NK-92 treated with Interleukin-12 subunit alpha and Interleukin-12 subunit beta, amount 100 ng/mL, for 24 hours (cell line): Measurements from ENCODE around the gene HES1.
"Not testable (repeated sequence)": the region's sequence is repeated elsewhere in the genome, so short reads cannot be mapped to it uniquely, and the experiment has no call there.

Experiments used
- DNase-seq: peaks from one replicate; lab custom pipeline; 2025; lab: John Stamatoyannopoulos, UW

Gene HES1

DNA sequence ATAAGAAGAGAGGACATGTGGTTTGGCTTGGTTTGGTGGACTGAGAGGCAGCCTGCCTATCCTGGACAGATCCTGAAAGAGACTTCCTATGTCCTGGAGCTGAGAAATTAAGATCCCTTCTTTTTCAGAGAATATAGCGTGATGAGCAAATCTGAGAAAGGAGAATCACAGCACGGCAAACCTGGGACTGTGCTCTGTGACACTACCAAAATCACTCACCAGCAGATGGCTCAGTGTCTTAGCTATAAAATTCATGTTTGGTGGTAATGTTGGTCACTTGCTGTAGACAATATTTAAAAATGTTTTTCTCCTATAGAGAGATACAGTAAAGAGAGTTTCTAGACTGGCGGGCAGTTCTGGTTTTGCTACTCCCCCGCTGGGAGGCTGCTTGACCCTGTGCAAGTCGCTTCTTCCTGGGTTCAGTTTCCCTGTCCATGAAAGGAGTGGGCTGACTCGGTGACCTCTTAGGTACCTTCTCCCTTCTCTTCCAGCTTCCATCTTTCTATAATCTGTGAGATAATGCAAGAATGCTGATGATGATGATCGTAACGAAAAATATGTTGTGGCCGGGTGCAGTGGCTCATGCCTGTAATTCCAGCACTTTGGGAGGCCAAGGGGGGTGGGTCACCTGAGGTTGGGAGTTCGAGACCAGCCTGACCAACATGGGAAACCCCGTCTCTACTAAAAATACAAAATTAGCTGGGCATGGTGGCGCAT is 7.6 kb upstream of the HES1 start:
- no peak for DNase-seq

GRCh38 chr3:194128919-194129295 is 7.0 kb upstream of the HES1 start:
- DNase-seq: not testable (repeated sequence)

DNA sequence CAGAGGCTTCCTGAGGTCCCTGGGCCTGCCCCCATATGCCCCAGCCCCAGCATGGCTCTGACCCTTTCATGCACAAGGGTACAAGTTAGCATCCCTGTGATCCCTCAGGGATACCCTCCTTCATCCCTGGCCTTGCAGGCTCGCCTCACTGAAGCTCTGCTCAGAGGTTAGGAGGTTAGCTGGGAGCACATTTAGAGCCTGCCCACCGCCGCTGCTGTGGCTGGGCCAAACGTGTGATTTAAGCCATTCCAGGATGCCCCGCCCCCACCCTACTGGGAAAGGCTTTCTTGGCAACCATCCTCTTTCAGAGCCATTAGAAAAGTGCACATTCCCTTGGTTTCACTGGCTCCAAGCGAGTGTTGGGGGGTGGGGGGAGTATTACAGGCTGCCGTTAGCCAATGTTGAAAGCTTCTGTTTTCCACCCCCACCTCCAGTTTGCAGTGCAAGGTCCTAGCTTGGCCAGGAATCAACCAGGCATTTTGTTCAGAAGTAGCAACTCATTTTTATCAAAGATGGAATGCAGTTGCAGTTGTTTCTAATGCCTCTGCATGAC is 6.3 kb upstream of the HES1 start:
- no peak for DNase-seq

- no peak for DNase-seq
These were observed 5.8 kb upstream of the HES1 start for GRCh38 chr3:194130188-194130587.

DNA sequence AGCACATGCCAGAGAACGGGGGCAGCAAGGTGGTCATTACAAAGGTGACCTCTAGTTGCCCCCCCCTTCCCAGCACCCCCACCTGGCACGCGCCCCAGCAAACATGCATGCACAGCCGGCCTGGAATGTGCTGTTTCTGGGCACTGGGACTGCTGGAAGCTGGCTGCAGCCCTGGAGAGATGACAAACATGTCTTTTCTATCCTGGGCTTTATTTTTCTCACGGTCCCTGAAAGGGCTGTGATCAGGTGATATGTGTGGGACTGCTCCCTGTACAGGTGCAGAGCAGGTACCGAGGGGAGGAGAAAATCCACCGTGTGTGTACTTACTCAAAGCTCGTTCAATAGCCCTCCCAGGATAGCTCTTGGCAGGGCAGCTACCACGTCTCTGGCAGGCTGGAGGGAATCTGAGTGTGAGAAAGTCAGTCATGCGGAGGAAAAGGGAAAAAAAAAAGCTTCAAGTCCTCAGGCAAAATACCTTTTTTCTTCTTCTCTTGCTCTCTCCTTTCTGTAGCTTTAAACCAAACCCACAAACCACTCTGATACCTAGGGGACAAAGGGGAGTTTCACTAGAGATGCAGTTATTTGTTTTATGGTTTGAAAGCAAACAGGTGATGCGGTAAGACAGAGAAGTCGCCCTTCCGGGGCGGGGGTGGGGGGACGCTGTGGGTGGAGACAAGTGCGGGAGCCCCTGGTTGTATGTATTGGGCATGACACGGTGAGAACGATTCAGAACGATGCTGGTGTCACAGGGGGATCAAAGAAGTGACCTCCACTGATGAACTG is 5.0 kb upstream of the HES1 start:
- DNase-seq: no peak

DNA sequence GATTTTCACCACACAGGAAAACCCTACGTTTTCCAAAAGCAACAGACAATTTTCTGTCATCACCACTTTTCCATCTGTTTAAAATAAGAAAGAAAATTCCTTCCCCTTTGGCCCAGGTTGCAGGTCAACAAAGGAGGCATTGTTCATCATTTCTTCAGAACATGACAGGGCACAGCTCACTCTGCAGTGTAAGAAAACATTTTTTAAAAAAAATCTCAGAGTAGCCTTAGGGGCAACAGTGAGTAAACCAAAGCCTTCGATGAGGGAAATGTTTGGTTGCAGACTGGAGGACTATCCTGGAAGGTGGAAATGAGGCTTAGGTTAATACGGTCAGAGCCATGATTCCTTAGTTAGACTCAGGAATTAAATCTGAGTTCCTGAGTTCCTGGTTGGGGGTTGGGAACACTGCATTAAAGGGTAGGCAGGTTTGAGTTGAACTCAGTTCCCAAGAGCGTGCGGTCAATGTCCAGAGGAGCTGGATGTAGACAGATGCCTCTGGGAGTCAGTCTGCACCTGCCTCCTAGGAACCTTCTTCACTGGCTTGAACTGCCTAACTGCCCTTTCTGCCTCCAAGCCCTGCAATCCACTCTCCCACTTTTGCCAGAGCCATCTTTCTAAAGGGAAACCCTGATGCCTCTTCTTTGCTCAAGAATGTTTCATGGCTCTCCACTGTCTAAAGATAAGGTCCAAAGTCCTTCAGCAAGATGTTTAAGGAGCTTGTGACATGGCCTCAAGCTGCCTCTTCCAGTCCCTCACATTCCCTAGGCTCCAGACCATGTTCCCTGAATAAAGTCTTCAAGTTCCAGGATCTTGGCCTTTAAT is 3.3 kb upstream of the HES1 start:
- DNase-seq: no peak

DNA sequence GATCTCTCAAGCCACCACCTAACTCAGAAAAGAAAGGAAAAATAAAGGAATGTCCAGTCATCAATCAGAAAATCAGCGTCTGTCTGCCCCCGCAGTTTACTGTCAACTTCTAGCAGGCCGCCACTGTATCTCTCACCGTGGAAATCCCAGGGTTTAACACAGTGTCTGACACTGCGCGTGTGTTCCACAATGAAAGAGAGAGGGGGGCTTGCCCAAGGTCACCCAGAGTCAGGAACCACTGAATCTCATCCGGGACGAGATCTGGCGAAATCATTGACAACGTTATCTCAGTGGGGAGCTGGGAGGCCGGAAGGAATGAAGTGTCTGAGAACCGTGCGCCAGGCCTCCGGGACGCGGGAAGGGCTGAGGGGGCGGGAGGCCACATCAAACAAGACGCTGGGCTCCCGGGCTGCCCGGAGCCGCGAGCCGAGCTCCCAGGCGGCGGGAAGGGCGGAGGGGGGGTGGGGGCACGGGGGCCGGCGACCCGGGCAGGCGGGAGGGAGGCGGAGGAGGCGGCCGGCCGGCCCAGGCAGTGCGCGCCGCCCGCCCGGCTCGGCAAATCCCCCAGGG is 2.2 kb upstream of the HES1 start:
- DNase-seq: no peak

- no peak for DNase-seq
These were observed 1.7 kb upstream of the HES1 start for GRCh38 chr3:194134231-194134756.

GRCh38 chr3:194134757-194135515 is 1.0 kb upstream of the HES1 start:
- DNase-seq: no peak

GRCh38 chr3:194135516-194135805 is 487 bp upstream of the HES1 start:
- DNase-seq: no peak

- no peak for DNase-seq
These were observed 615 bp downstream of the HES1 start for GRCh38 chr3:194136519-194137007.

DNA sequence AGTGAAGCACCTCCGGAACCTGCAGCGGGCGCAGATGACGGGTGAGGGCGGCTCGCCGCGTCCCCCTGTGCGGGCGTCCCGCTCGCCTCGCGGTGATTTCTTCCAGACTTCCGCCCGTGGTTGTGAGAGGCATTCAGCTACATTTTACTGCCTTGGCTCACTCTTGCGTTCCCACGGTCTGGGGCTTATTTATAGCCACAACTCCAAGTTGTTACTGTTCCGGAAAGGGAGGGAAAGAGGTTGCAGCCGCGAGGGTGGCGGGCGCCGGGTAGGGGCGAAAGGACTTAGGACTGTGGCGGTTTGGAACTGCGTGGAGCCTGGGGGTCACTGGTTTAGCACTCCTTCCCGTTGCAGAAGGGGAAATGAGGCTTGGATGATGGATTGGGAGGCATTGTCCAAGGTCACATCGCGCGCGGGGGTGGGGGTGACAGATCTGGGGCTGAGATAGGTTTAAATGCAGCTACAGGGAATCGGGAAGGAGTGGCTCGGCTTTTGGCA is 1.1 kb downstream of the HES1 start:
- no peak for DNase-seq

DNA sequence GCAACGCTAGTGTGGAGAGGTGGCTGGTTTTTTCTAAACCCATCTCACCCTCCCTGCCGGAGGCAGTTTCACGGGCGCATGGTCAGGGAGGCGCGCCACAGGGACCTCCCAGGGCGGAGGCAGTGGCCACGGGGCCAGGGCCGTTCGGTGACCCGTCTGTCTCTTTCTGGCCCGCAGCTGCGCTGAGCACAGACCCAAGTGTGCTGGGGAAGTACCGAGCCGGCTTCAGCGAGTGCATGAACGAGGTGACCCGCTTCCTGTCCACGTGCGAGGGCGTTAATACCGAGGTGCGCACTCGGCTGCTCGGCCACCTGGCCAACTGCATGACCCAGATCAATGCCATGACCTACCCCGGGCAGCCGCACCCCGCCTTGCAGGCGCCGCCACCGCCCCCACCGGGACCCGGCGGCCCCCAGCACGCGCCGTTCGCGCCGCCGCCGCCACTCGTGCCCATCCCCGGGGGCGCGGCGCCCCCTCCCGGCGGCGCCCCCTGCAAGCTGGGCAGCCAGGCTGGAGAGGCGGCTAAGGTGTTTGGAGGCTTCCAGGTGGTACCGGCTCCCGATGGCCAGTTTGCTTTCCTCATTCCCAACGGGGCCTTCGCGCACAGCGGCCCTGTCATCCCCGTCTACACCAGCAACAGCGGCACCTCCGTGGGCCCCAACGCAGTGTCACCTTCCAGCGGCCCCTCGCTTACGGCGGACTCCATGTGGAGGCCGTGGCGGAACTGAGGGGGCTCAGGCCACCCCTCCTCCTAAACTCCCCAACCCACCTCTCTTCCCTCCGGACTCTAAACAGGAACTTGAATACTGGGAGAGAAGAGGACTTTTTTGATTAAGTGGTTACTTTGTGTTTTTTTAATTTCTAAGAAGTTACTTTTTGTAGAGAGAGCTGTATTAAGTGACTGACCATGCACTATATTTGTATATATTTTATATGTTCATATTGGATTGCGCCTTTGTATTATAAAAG is 1.8 kb downstream of the HES1 start:
- no peak for DNase-seq

- DNase-seq: no peak
These were observed 2.8 kb downstream of the HES1 start for GRCh38 chr3:194138732-194139070.

DNA sequence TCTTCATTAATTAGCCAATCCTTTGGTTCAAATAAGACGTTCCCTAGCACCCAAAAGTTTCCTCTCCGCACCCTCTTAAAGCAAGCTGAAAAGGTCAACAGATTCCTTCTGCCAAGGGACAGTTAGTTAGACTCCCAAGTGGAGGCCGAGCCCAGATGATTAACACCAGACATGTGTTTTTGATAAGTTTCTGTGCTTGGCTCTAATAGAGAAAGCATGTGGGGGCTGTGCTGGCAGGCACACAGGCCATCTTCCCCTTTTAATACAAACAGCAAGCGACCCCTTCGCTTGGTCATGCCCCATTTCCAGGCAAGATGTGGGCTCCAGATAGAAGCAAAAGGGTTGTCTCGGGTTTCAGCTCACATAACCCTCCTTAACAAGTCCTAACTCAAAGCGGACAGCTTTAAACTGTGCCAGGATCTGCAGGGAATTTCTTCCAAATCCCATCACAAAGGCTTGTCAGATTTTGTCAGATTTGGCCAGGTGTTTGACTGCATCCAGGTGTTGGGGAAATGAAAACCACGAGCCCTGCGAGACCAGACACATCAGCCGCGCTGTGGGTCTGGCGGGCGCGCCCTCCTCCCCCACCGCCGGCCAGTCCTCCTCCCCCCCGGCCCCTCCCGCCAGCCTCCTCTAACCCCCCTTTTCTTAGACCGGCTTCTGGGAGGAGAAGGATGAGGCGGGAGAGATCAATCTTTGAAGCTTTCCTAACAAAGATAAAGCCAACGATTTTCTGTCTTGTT is 3.3 kb downstream of the HES1 start:
- no peak for DNase-seq

- no peak for DNase-seq
These were observed 4.0 kb downstream of the HES1 start for GRCh38 chr3:194139814-194140391.

- no peak for DNase-seq
These were observed 4.8 kb downstream of the HES1 start for GRCh38 chr3:194140520-194141414.
